DOHH2 (cell line): ENCODE measurements around the gene EXD3.

ENCODE experiments used
- H3F3A ChIP-seq: fragments of 200-600 bp; sonication (generic), shearing (Covaris generic); 2 replicates; pipeline ENCODE4 v1.6.0; 2016; ENCODE audit warnings: antibody characterized with exemption, mild to moderate bottlenecking; ENCODE audit not compliant: control insufficient read depth, insufficient read depth
- H3K27ac ChIP-seq: fragments of 200-600 bp; sonication (generic); 2 replicates; pipeline ENCODE4 v1.5.1; 2014; ENCODE audit warnings: low read depth, mild to moderate bottlenecking, low read length, moderate library complexity
- H3K27me3 ChIP-seq: fragments of 200-600 bp; sonication (generic); 2 replicates; pipeline ENCODE4 v1.6.1; 2014; ENCODE audit warnings: mild to moderate bottlenecking, low read length, mixed read lengths; ENCODE audit not compliant: control insufficient read depth
- H3K36me3 ChIP-seq: fragments of 200-600 bp; sonication (generic); 2 replicates; pipeline ENCODE4 v1.6.1; 2014; ENCODE audit warnings: mild to moderate bottlenecking, low read length, moderate library complexity, mixed read lengths; ENCODE audit not compliant: control insufficient read depth
- H3K4me1 ChIP-seq: fragments of 200-600 bp; sonication (generic); 2 replicates; pipeline ENCODE4 v1.6.1; 2014; ENCODE audit warnings: mild to moderate bottlenecking, low read length, mixed read lengths; ENCODE audit not compliant: control insufficient read depth
- H3K4me2 ChIP-seq: fragments of 200-600 bp; sonication (generic); 2 replicates; pipeline ENCODE4 v1.6.0; 2014; ENCODE audit warnings: mild to moderate bottlenecking, low read length, moderate library complexity
- H3K4me3 ChIP-seq: fragments of 200-600 bp; sonication (generic); 2 replicates; pipeline ENCODE4 v1.5.1; 2014; ENCODE audit warnings: mild to moderate bottlenecking, low read length, mixed read lengths
- H3K79me2 ChIP-seq: fragments of 200-600 bp; sonication (generic); 2 replicates; pipeline ENCODE4 v1.6.1; 2014; ENCODE audit warnings: mild to moderate bottlenecking, low read length, mixed read lengths; ENCODE audit not compliant: control insufficient read depth
- H3K9me2 ChIP-seq: fragments of 200-600 bp; sonication (generic); replicated peaks from 2 replicates; pipeline ENCODE4 v1.6.1; 2014; ENCODE audit warnings: mild to moderate bottlenecking, low read length, mixed read lengths; ENCODE audit not compliant: control insufficient read depth
- H3K9me3 ChIP-seq: fragments of 200-600 bp; sonication (generic); 2 replicates; pipeline ENCODE4 v1.6.1; 2014; ENCODE audit warnings: antibody characterized with exemption, low read length, mixed read lengths; ENCODE audit not compliant: control insufficient read depth, insufficient read depth
- H4K20me1 ChIP-seq: fragments of 200-600 bp; sonication (generic); 2 replicates; pipeline ENCODE4 v1.6.0; 2014; ENCODE audit warnings: low read depth, mild to moderate bottlenecking, antibody characterized with exemption, low read length, moderate library complexity; ENCODE audit not compliant: control insufficient read depth, insufficient read depth
- EZH2phosphoT487 ChIP-seq: fragments of 200-600 bp; sonication (generic); IDR thresholded peaks from 2 replicates; pipeline ENCODE4 v1.6.1; 2017; ENCODE audit warnings: borderline replicate concordance, mild to moderate bottlenecking, antibody characterized with exemption, low read length, moderate library complexity, mixed read lengths
- TF ChIP-seq, protein P1 (sequence below): fragments of 200-600 bp; sonication (generic); IDR thresholded peaks from one replicate; pipeline ENCODE4 v1.5.1; 2014; ENCODE audit warnings: antibody characterized with exemption, mild to moderate bottlenecking, low read depth, low read length; ENCODE audit not compliant: poor library complexity, severe bottlenecking

EXD3 gene

GRCh38 chr9:137459152-137459600, 36.2 kb upstream of the EXD3 start, which contains the start of gene NSMF:
Gene NSMF, minus strand, starts transcription at chr9:137459334. Its CDS starts 232 bp downstream, at chr9:137459102.
- TF ChIP-seq EZH2phosphoT487: no peak
- TF ChIP-seq, protein P1, sequence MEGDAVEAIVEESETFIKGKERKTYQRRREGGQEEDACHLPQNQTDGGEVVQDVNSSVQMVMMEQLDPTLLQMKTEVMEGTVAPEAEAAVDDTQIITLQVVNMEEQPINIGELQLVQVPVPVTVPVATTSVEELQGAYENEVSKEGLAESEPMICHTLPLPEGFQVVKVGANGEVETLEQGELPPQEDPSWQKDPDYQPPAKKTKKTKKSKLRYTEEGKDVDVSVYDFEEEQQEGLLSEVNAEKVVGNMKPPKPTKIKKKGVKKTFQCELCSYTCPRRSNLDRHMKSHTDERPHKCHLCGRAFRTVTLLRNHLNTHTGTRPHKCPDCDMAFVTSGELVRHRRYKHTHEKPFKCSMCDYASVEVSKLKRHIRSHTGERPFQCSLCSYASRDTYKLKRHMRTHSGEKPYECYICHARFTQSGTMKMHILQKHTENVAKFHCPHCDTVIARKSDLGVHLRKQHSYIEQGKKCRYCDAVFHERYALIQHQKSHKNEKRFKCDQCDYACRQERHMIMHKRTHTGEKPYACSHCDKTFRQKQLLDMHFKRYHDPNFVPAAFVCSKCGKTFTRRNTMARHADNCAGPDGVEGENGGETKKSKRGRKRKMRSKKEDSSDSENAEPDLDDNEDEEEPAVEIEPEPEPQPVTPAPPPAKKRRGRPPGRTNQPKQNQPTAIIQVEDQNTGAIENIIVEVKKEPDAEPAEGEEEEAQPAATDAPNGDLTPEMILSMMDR: no peak
- H3K4me2 ChIP-seq: peak within 1 kb of the TSS; percentile 86
- H3K4me1 ChIP-seq: peaks cover 86% of the 10 kb centered on the region
- no peaks in the 10 kb centered on the region for H3K9me3 ChIP-seq
- H3K36me3 ChIP-seq: peaks cover 45% of the 10 kb centered on the region
- peak within 1 kb of the TSS; percentile 22 for H3K27ac ChIP-seq
- H4K20me1 ChIP-seq: no peaks in the 10 kb centered on the region; the same call in 1 of the 2 replicates
- no peaks in the 10 kb centered on the region for H3K9me2 ChIP-seq
- no peaks in the 10 kb centered on the region for H3K27me3 ChIP-seq
- H3F3A ChIP-seq: no peaks in the 10 kb centered on the region
- peak within 1 kb of the TSS; percentile 88 for H3K4me3 ChIP-seq
- H3K79me2 ChIP-seq: peaks cover 20% of the 10 kb centered on the region

- no peaks in the 10 kb centered on the region for H3K27me3 ChIP-seq
- no peak for TF ChIP-seq EZH2phosphoT487
- TF ChIP-seq, protein P1: no peak
- H4K20me1 ChIP-seq: no peaks in the 10 kb centered on the region; the same call in 1 of the 2 replicates
- H3K9me2 ChIP-seq: no peaks in the 10 kb centered on the region
- peaks cover 47% of the 10 kb centered on the region for H3K36me3 ChIP-seq
- no peaks in the 10 kb centered on the region for H3K9me3 ChIP-seq
- H3K4me2 ChIP-seq: peak overlapping the region; percentile 86
- peaks cover 20% of the 10 kb centered on the region for H3K79me2 ChIP-seq
- H3K27ac ChIP-seq: no peak overlapping the region
- H3K4me1 ChIP-seq: peaks cover 89% of the 10 kb centered on the region
- no peaks in the 10 kb centered on the region for H3F3A ChIP-seq
- H3K4me3 ChIP-seq: peak overlapping the region; percentile 88
Observed at GRCh38 chr9:137458194-137459151, 35.5 kb upstream of the EXD3 start.

- peak overlapping the region; percentile 86 for H3K4me2 ChIP-seq
Observed at GRCh38 chr9:137457406-137458193, 34.6 kb upstream of the EXD3 start.

More at GRCh38 chr9:137457406-137458193, 34.6 kb upstream of the EXD3 start:
- Histone ChIP-seq H4K20me1 (no peaks in the 10 kb centered on the region; the same call in 1 of the 2 replicates), H3F3A (no peaks in the 10 kb centered on the region), H3K36me3 (peaks cover 56% of the 10 kb centered on the region), H3K9me3 (no peaks in the 10 kb centered on the region), H3K27ac (no peak overlapping the region), H3K4me3 (peak overlapping the region; percentile 88), H3K4me1 (peaks cover 86% of the 10 kb centered on the region), H3K79me2 (peaks cover 20% of the 10 kb centered on the region), H3K27me3 (no peaks in the 10 kb centered on the region), H3K9me2 (no peaks in the 10 kb centered on the region)
- TF ChIP-seq, protein P1: no peak
- no peak for TF ChIP-seq EZH2phosphoT487
